ENCODE measurements around the gene DRP2. TPM values are rescaled to one million over a fixed set of nuclear protein-coding genes. Genes with fewer than 3 reads are reported as not detected.

DRP2 gene
- total and polyA plus RNA-seq, 2 of the 4 experiments (the other 2 are of a cell fraction), result 7.0 to 7.9 TPM

DNA sequence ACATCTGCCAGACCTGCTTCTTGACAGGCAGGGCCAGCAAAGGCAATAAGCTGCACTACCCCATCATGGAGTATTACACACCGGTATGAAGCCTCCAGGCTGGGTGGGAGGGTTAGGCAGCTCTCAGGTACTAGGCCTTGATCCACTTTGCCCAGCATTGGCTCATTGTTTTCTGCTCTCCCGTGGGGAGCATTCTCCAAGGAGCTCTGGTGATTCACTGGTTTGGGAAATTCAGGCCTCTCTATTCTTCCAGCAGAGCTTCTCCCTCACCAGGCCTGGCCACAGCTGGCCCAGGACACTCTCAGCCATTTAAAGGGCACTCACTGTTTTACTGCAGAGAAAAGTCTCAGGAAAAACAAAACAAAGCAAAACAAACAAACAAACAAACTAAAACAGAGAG, 33.0 kb downstream of the DRP2 start:
- CTCF ChIA-PET, result interaction anchor here (1.2 kb wide), 1 partner anchor 8 kb away, joined by 4 read pairs; no protein-coding TSS in a partner anchor
- H2BK5ac ChIP-seq (ENCODE audit: low read depth, low read length, poor library complexity, severe bottlenecking), result no peak overlapping the region
- ATAC-seq (ENCODE audit: low read depth) (peak; percentile 48), DNase-seq (peak; percentile 35)
- H3K23ac ChIP-seq (ENCODE audit: low read depth, low read length), result no peak overlapping the region
- H2AK5ac ChIP-seq (ENCODE audit: low read depth, low read length), result no peak overlapping the region
- H2BK120ac ChIP-seq (ENCODE audit: low read depth, low read length), result no peak overlapping the region
- no peak overlapping the region for H2BK20ac ChIP-seq (ENCODE audit: low read depth, low read length)
- BruUV-seq (replicated peaks), result no TSS peak
- H4K8ac ChIP-seq (ENCODE audit: low read depth in 2 of 2, low read length in 2 of 2), result no peak overlapping the region
- H3K79me1 ChIP-seq (ENCODE audit: low read depth in 1 of 2, low read length in 2 of 2), result no peaks in the 10 kb centered on the region
- in situ Hi-C loops (cut with MboI; ENCODE audit: low sequenced_read_pairs), result no loop called here
- WGBS, 2 experiments (ENCODE audit: extremely low coverage in 2 of 2, insufficient read length in 1 of 2), result 20% methylated on average over 1 of the region's 2 CpGs; no CpG with 5 or more reads in 1 of the 2 experiments
- H4K5ac ChIP-seq (ENCODE audit: low read depth, low read length), result no peak overlapping the region
- peaks cover 5% of the 10 kb centered on the region; the same call in 1 of the 2 replicates for H3K27me3 ChIP-seq (ENCODE audit: control insufficient read depth, insufficient read depth, low read length)
- no peak overlapping the region for H2AK9ac ChIP-seq (replicated peaks; ENCODE audit: low read depth, low read length, poor library complexity)
- no peak overlapping the region for H3K56ac ChIP-seq (ENCODE audit: extremely low read depth, insufficient read depth, low read length)
- no peak overlapping the region for H2AFZ ChIP-seq (replicated peaks; ENCODE audit: low read length, poor library complexity)
- no peak overlapping the region for H3K18ac ChIP-seq (ENCODE audit: low read depth, low read length)
- no peak overlapping the region for H2BK15ac ChIP-seq (ENCODE audit: low read depth, low read length)
- H3K4me2 ChIP-seq (ENCODE audit: low read depth, low read length), result no peak overlapping the region
- no peaks in the 10 kb centered on the region for H4K20me1 ChIP-seq (ENCODE audit: insufficient read depth, low read length)
- no peak overlapping the region for H3K4me3 ChIP-seq (ENCODE audit: insufficient read depth, low read depth, low read length)
- no peak overlapping the region for H4K91ac ChIP-seq (ENCODE audit: insufficient read depth, low read depth, low read length)
- H3K14ac ChIP-seq (replicated peaks; ENCODE audit: low read depth, low read length), result no peak overlapping the region
- H3K27ac ChIP-seq (ENCODE audit: insufficient read depth, low read length), result no peak overlapping the region
- POLR2A ChIA-PET (ENCODE audit: unreplicated experiment), result no interaction called here
- dilution Hi-C loops (cut with HindIII; ENCODE audit: low sequenced_read_pairs, unreplicated experiment), result no loop called here
- H3K4me1 ChIP-seq (ENCODE audit: control insufficient read depth, insufficient read depth, low read length), result peaks cover 2% of the 10 kb centered on the region
- H3K4ac ChIP-seq (ENCODE audit: low read depth, low read length), result no peak overlapping the region
- no peaks in the 10 kb centered on the region for H3K9me3 ChIP-seq (ENCODE audit: control insufficient read depth, insufficient read depth, low read length)
- H3K9ac ChIP-seq (ENCODE audit: low read depth, low read length), result no peak overlapping the region
- TF ChIP-seq RAD21 (IDR thresholded peaks at IDR 0.05; ENCODE audit: low read length) (no peak), FOS (IDR thresholded peaks at IDR 0.05; ENCODE audit: low read depth, low read length) (no peak), NFE2L2 (IDR thresholded peaks at IDR 0.05; ENCODE audit: low read depth, low read length) (no peak), RFX5 (IDR thresholded peaks at IDR 0.05; ENCODE audit: low read depth, low read length) (no peak), BHLHE40 (IDR thresholded peaks at IDR 0.05; ENCODE audit: low read depth, low read length) (no peak), MXI1 (IDR thresholded peaks at IDR 0.05; ENCODE audit: borderline replicate concordance, low read depth, low read length) (no peak), CEBPB (IDR thresholded peaks at IDR 0.05; ENCODE audit: low read depth, low read length) (no peak), RCOR1 (IDR thresholded peaks at IDR 0.05; ENCODE audit: insufficient replicate concordance, low read length) (no peak), SMC3 (IDR thresholded peaks at IDR 0.05; ENCODE audit: low read depth, low read length) (no peak)
- TF ChIP-seq, protein P1, sequence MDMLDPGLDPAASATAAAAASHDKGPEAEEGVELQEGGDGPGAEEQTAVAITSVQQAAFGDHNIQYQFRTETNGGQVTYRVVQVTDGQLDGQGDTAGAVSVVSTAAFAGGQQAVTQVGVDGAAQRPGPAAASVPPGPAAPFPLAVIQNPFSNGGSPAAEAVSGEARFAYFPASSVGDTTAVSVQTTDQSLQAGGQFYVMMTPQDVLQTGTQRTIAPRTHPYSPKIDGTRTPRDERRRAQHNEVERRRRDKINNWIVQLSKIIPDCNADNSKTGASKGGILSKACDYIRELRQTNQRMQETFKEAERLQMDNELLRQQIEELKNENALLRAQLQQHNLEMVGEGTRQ (IDR thresholded peaks at IDR 0.05; ENCODE audit: low read depth, low read length), result no peak
- TF ChIP-seq, protein P2, sequence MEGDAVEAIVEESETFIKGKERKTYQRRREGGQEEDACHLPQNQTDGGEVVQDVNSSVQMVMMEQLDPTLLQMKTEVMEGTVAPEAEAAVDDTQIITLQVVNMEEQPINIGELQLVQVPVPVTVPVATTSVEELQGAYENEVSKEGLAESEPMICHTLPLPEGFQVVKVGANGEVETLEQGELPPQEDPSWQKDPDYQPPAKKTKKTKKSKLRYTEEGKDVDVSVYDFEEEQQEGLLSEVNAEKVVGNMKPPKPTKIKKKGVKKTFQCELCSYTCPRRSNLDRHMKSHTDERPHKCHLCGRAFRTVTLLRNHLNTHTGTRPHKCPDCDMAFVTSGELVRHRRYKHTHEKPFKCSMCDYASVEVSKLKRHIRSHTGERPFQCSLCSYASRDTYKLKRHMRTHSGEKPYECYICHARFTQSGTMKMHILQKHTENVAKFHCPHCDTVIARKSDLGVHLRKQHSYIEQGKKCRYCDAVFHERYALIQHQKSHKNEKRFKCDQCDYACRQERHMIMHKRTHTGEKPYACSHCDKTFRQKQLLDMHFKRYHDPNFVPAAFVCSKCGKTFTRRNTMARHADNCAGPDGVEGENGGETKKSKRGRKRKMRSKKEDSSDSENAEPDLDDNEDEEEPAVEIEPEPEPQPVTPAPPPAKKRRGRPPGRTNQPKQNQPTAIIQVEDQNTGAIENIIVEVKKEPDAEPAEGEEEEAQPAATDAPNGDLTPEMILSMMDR (conservative IDR thresholded peaks at IDR 0.05; ENCODE audit: low read depth, low read length), result no peak
- TF ChIP-seq, protein P3, sequence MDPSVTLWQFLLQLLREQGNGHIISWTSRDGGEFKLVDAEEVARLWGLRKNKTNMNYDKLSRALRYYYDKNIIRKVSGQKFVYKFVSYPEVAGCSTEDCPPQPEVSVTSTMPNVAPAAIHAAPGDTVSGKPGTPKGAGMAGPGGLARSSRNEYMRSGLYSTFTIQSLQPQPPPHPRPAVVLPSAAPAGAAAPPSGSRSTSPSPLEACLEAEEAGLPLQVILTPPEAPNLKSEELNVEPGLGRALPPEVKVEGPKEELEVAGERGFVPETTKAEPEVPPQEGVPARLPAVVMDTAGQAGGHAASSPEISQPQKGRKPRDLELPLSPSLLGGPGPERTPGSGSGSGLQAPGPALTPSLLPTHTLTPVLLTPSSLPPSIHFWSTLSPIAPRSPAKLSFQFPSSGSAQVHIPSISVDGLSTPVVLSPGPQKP (IDR thresholded peaks at IDR 0.05; ENCODE audit: borderline replicate concordance, low read depth, low read length), result no peak
- H3K36me3 ChIP-seq (ENCODE audit: control insufficient read depth, insufficient read depth, low read length), result peaks cover 3% of the 10 kb centered on the region; the same call in 1 of the 2 replicates
- no peaks in the 10 kb centered on the region; the same call in none of the 2 replicates for H3K9me1 ChIP-seq (ENCODE audit: insufficient read depth, low read length)
- intact Hi-C loops (cut with micrococcal nuclease), result no loop called here

Data from IMR-90 (cell line).